IPS-20b (cell line): ENCODE results near the gene SLC38A6.
"Not testable (repeated sequence)": the region's sequence is repeated elsewhere in the genome, so short reads cannot be mapped to it uniquely, and the experiment has no call there.

ENCODE experiments used
- H3K27ac ChIP-seq: one replicate; pipeline ENCODE4 v1.5.1; 2013; ENCODE audit warnings: low read length
- H3K27me3 ChIP-seq: 2 replicates; pipeline ENCODE4 v1.6.1; 2013; ENCODE audit warnings: mild to moderate bottlenecking, low read length, inconsistent platforms; ENCODE audit not compliant: insufficient read depth
- H3K36me3 ChIP-seq: 2 replicates; pipeline ENCODE4 v1.6.1; 2013; ENCODE audit warnings: low read depth, mild to moderate bottlenecking, inconsistent platforms, low read length, moderate library complexity; ENCODE audit not compliant: insufficient read depth
- H3K4me1 ChIP-seq: 2 replicates; pipeline ENCODE4 v1.6.1; 2013; ENCODE audit warnings: mild to moderate bottlenecking, control low read depth, inconsistent platforms, low read length, moderate library complexity; ENCODE audit not compliant: insufficient read depth
- H3K4me3 ChIP-seq: 2 replicates; pipeline ENCODE4 v1.5.1; 2013; ENCODE audit warnings: mild to moderate bottlenecking, low read length, inconsistent platforms
- H3K9ac ChIP-seq: 2 replicates; pipeline ENCODE4 v1.6.1; 2013; ENCODE audit warnings: low read depth, mild to moderate bottlenecking, inconsistent platforms, low read length, moderate library complexity
- H3K9me3 ChIP-seq: 2 replicates; pipeline ENCODE4 v1.6.1; 2013; ENCODE audit warnings: mild to moderate bottlenecking, low read depth, low read length, inconsistent platforms; ENCODE audit not compliant: insufficient read depth

SLC38A6 gene

DNA sequence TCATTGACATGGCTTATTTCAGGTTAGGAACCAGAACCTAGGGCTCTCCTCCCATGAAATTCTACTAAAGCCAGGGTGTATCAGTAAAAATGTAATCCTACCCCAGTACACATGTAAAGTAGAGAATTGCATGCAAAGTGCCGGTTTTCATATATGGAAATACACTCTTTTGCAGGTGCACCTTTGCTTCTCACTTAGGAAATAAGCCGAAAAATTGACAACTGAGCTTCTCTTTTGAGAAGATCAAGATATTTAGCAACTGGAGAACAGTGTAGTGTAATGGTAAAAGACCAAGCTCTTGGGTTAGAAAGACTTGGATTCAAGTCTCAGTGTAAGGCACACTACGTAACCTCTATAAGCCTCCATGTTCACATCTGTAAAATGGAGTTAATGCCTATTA lies 82.4 kb downstream of the SLC38A6 start:
- Histone ChIP-seq H3K27me3 (no peaks in the 10 kb centered on the region), H3K36me3 (no peaks in the 10 kb centered on the region), H3K4me3 (no peak overlapping the region), H3K9ac (no peak overlapping the region), H3K4me1 (no peaks in the 10 kb centered on the region), H3K27ac (no peak overlapping the region), H3K9me3 (peaks cover 6% of the 10 kb centered on the region; the same call in 1 of the 2 replicates)

DNA sequence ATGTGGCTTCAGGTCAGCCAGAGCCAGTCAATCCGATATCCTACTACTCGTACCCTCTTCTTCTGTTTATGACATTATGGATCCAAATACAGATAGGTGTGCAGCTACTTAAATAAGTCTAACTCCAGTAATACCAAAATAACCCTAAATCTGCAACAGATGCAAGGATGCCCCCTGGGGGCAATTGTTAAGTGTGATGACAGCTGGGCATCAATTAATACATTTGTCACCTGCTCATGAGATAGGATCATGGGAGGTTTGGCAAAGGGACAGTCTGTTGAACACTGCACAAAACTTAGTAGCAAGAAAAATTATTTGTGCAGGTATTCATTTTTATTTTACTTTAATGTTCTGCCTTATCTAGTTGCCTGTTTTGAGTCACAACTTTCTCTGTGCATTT lies 83.2 kb downstream of the SLC38A6 start:
- Histone ChIP-seq H3K27ac (no peak overlapping the region), H3K9ac (no peak overlapping the region), H3K4me1 (no peaks in the 10 kb centered on the region), H3K27me3 (no peaks in the 10 kb centered on the region), H3K4me3 (no peak overlapping the region), H3K9me3 (peaks cover 6% of the 10 kb centered on the region; the same call in 1 of the 2 replicates), H3K36me3 (no peaks in the 10 kb centered on the region)

DNA sequence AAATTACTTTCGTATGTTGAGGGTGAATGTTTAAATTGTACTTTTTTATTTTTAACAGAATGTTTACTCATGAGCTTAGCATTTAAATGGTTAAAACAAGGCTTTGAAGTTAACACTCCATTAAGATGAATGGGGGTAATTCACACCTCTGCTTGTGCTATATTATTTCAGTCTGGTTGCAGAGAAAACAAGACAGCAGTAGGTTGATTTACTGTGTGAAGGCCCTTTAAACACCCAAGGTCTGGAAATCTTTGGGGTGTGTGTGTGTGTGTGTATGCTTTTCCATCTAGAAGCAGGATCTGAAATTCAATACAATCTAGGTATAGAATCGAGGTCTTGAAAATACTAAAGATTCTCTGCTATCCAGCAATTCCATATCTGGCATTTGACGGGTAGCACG lies 83.8 kb downstream of the SLC38A6 start:
- H3K27ac ChIP-seq = no peak overlapping the region
- no peak overlapping the region for H3K4me3 ChIP-seq
- H3K4me1 ChIP-seq = no peaks in the 10 kb centered on the region
- H3K27me3 ChIP-seq = no peaks in the 10 kb centered on the region
- H3K9me3 ChIP-seq = peaks cover 6% of the 10 kb centered on the region; the same call in 1 of the 2 replicates
- H3K36me3 ChIP-seq = no peaks in the 10 kb centered on the region
- no peak overlapping the region for H3K9ac ChIP-seq

DNA sequence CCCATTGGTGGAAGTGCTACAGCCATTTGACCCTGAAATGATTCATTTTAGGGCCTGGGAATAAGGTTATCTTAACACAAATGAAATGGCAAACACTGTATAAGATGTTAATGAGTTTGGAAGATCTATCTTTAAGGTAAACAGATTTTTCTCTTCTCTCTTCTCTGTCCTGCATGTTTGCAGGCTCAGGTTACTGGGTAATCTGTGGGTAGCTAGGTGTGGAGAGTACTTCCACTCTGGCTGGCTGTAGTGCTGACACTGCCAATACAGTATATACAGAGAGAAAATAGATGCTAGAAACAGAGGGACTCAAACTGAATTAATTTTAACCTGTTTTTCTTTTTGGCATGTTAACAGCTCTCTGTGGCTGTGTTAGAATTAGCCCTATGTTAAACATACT lies 84.6 kb downstream of the SLC38A6 start:
- no peak overlapping the region for H3K9ac ChIP-seq
- H3K27ac ChIP-seq = no peak overlapping the region
- H3K36me3 ChIP-seq = no peaks in the 10 kb centered on the region
- no peaks in the 10 kb centered on the region for H3K4me1 ChIP-seq
- peaks cover 6% of the 10 kb centered on the region; the same call in 1 of the 2 replicates for H3K9me3 ChIP-seq
- no peaks in the 10 kb centered on the region for H3K27me3 ChIP-seq
- no peak overlapping the region for H3K4me3 ChIP-seq

DNA sequence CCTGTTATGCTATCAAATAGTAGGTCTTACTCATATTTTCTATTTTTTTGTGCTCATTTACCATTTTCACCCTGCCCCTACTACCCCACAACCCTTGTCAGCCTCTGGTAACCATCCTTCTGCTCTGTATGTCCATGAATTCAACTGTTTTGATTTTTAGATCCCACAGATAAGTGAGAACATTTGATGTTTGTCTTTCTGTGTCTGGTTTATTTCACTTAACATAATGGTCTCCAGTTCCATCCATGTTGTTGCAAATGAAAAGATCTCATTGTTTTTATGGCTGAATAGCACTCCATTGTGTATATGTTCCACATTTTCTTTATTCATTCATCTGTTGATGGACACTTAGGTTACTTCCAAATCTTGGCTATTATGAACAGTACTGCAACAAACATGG lies 91.4 kb downstream of the SLC38A6 start:
- not testable (repeated sequence) for H3K4me1 ChIP-seq, H3K4me3 ChIP-seq, H3K27ac ChIP-seq, H3K27me3 ChIP-seq, H3K9me3 ChIP-seq, H3K36me3 ChIP-seq, H3K9ac ChIP-seq

DNA sequence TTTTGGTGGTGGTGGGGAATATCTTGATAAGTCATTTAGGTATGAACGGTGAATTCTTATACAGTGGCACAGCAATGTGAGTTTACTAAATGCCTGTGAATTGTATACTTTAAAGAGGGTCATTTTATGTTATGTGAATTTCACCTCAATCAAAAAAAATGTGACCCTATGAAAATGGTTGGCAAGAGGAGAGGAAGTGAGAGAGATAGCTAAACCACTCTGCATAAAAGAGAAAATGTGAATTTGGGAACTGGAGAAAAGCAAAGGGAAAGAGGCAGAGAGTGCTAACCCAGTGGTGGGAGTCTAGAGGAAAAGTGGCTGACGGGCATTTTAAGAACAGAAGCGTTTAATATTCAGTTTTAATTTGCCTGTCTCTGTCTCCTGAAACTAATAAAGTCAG lies 93.8 kb downstream of the SLC38A6 start:
- Histone ChIP-seq H3K4me3 (no peak overlapping the region), H3K9me3 (no peaks in the 10 kb centered on the region), H3K9ac (no peak overlapping the region), H3K27me3 (no peaks in the 10 kb centered on the region), H3K36me3 (no peaks in the 10 kb centered on the region), H3K27ac (no peak overlapping the region), H3K4me1 (no peaks in the 10 kb centered on the region)

DNA sequence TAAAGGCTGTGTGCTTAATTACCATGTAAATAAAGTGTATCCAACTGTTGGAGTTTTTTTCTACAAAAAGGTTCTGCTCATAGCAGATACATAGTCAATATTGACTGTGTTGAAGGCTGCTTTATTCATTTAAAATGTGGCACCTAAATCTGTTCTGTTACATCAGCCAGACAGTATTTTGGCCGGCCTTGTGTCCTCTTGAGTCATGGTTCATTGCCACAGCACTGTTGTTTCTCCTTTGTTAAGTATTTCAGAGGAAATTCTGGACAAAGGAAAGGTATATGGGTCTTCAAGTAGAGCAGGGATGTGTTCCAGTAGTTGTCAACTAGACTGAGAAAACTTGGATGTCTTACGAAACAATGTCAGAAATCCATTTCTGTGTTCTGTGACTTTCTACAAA lies 95.5 kb downstream of the SLC38A6 start:
- H3K4me1 ChIP-seq = peaks cover 8% of the 10 kb centered on the region; the same call in 1 of the 2 replicates
- H3K27ac ChIP-seq = no peak overlapping the region
- no peak overlapping the region for H3K9ac ChIP-seq
- no peaks in the 10 kb centered on the region for H3K27me3 ChIP-seq
- H3K4me3 ChIP-seq = no peak overlapping the region
- H3K9me3 ChIP-seq = no peaks in the 10 kb centered on the region
- no peaks in the 10 kb centered on the region for H3K36me3 ChIP-seq

DNA sequence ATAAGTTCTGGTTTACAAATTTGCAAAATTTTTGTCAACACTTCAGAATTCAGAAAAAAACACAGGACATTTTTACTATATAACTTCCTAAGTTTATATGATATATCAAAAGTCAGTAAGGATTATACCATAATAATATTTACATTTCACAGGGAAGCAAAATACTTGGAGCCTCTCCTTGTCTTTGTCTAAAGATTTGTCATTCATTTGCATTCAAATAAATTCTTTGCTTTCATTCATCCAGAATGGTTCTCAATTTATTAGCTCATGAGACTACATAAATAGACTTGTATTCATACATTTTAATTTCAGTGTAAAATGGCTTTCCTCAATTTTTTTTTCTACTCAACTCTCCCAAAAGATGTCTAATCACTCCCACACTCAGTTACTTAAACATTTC lies 96.4 kb downstream of the SLC38A6 start:
- no peak overlapping the region for H3K4me3 ChIP-seq
- no peaks in the 10 kb centered on the region for H3K27me3 ChIP-seq
- H3K36me3 ChIP-seq = no peaks in the 10 kb centered on the region
- H3K4me1 ChIP-seq = peaks cover 8% of the 10 kb centered on the region; the same call in 1 of the 2 replicates
- H3K27ac ChIP-seq = no peak overlapping the region
- no peaks in the 10 kb centered on the region for H3K9me3 ChIP-seq
- no peak overlapping the region for H3K9ac ChIP-seq

DNA sequence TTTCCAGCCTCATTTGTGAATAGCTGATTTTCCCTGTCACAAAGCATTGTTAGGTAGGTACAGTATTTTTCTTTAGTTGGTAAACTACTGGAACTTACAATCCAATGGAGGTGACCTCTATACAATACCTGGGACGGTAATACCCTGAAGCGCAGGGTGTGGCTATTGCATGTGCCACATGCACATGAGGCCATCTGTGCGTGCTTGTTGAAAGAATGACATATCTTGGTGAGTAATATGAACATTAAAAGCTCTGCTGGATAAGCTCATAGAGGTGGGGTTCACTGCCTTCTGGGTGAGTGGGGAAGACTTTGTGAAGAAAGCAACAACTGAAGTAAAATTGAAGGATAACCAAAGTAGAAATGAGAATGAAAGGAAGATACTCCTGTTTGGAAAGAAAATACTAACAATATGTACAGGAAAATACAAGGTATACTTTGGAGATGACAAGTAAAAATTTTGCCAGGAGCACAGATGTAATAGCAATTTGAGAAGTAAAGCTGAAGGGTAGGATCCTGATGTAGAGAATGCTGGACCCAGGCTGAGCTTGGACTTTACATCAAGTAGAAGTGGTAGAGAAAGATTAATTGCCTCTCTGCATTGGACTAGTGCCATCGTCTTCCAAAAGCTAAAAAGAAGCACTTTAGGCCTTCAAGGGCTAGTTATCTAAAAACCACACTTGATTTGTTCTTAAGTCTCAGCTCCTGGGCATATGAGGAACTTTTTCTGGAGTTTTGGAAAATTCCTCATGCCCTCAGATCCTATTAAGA lies 97.1 kb downstream of the SLC38A6 start:
- H3K4me1 ChIP-seq = peaks cover 8% of the 10 kb centered on the region; the same call in 1 of the 2 replicates
- no peaks in the 10 kb centered on the region for H3K9me3 ChIP-seq
- H3K27me3 ChIP-seq = no peaks in the 10 kb centered on the region
- H3K4me3 ChIP-seq = no peak overlapping the region
- no peaks in the 10 kb centered on the region for H3K36me3 ChIP-seq
- no peak overlapping the region for H3K27ac ChIP-seq
- H3K9ac ChIP-seq = no peak overlapping the region

DNA sequence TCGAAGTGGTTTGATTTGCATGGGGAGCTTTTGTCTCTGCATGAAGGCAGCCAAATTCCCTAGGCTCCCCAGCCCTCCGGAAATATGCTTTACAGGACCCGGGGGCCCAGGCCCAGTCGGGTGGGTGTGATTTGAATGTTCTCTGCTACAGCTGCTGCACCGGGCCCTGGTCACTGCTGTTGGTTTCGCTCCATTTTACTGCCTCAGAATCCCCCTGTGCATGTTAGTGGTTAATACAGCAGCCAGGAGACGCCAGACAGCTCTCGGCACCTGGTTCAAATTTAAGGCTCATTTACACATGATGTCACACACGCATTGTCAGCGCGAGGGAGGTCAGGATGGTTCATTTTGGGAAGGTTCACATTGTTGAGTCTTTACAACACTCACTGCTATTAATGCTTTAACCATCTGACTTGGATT lies 99.6 kb downstream of the SLC38A6 start:
- no peaks in the 10 kb centered on the region for H3K9me3 ChIP-seq
- H3K9ac ChIP-seq = no peak overlapping the region
- H3K4me1 ChIP-seq = peaks cover 8% of the 10 kb centered on the region; the same call in 1 of the 2 replicates
- no peak overlapping the region for H3K27ac ChIP-seq
- no peaks in the 10 kb centered on the region for H3K36me3 ChIP-seq
- H3K27me3 ChIP-seq = no peaks in the 10 kb centered on the region
- no peak overlapping the region for H3K4me3 ChIP-seq

DNA sequence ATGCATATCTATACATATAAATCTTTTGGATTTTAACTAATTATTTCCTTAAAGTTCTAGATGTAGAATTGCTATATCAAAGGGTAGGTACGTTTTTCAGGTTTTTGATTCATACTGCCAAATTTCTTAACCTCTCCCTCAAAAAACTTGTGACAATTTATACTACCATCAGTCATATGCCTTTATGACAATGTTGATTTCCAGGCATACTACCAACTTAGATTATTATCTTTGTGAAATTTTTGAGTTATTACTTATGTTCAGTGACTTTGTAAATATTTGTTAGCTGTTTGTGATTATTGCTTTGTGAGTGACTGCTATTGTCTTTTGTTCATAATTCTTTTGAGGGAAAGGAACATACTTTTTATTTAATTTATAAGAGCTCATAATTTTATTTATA lies 107.0 kb downstream of the SLC38A6 start:
- Histone ChIP-seq H3K27ac (no peak overlapping the region), H3K4me3 (no peak overlapping the region), H3K9me3 (no peaks in the 10 kb centered on the region), H3K4me1 (peaks cover 5% of the 10 kb centered on the region; the same call in 1 of the 2 replicates), H3K9ac (no peak overlapping the region), H3K36me3 (no peaks in the 10 kb centered on the region), H3K27me3 (no peaks in the 10 kb centered on the region)

DNA sequence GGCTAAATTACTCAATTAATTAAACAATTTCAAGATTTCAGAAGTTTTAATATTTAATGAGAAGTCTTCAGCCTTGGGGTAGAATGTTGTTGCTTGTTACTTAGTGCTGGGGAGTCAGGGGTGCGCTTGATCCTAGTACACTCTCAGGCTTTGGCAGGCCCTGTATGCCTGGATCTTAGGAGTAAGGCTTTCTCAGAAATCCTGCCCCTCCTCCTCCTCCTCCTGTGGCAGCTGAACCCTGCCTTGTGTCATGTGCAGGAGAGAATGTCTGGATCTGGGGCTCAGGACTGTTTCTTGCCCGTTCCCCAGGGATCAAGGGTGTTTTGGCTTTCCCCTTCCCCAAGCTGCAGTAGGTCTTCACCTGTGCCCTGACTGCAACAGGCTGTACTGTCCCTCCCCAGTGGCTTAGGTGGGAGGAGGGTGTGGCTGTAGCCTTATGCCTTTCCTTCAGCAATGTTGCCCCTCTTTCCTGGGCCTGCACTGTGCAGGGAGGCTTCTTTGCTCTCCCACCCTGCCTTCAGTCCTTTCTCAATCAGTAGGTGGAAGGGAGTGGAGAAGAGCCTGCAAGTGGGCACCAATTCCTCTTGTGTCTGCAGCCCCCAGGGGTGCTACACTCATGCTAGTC lies 108.2 kb downstream of the SLC38A6 start:
- Histone ChIP-seq H3K9ac (no peak overlapping the region), H3K4me1 (peaks cover 5% of the 10 kb centered on the region; the same call in 1 of the 2 replicates), H3K27ac (no peak overlapping the region), H3K36me3 (no peaks in the 10 kb centered on the region), H3K27me3 (no peaks in the 10 kb centered on the region), H3K9me3 (no peaks in the 10 kb centered on the region), H3K4me3 (no peak overlapping the region)
